IgD-negative memory B cell (primary cell): ENCODE measurements around the gene GLYR1. TPM values are rescaled to one million over a fixed set of nuclear protein-coding genes. Genes with fewer than 3 reads are reported as not detected.
"Not testable (repeated sequence)": the region's sequence is repeated elsewhere in the genome, so short reads cannot be mapped to it uniquely, and the experiment has no call there.

Experiments used
- H3K27ac Mint-ChIP-seq, 3 donors: one replicate each; pipeline ENCODE4 v1.8.0; 2020 to 2022; ENCODE audit warnings: mild to moderate bottlenecking in 3 of 3, mixed read lengths in 3 of 3, moderate library complexity in 1 of 3
- H3K27me3 Mint-ChIP-seq: one replicate; pipeline ENCODE4 v1.8.0; 2021; ENCODE audit warnings: mixed read lengths
- H3K36me3 Mint-ChIP-seq: one replicate; pipeline ENCODE4 v1.8.0; 2020; ENCODE audit warnings: mild to moderate bottlenecking, mixed read lengths
- H3K4me1 Mint-ChIP-seq, 3 donors: one replicate each; pipeline ENCODE4 v1.8.0; 2020 to 2022; ENCODE audit warnings: mixed read lengths in 3 of 3, mild to moderate bottlenecking in 1 of 3
- H3K4me3 Mint-ChIP-seq, 4 donors: one replicate each; pipeline ENCODE4 v1.8.0; 2020 to 2022; ENCODE audit warnings: mild to moderate bottlenecking in 4 of 4, mixed read lengths in 4 of 4, moderate library complexity in 3 of 4
- H3K9me3 Mint-ChIP-seq, 3 donors: one replicate each; pipeline ENCODE4 v1.8.0; 2020 to 2021; ENCODE audit warnings: mixed read lengths in 3 of 3, mild to moderate bottlenecking in 1 of 3
- polyA plus RNA-seq: library from polyadenylated mRNA; unstranded; fragments of 300-500 nt; fragmentation: Illumina TruSeq; gene quantifications from one replicate; pipeline ENCODE4 v1.2.3, GENCODE V29; 2021

Gene GLYR1
- polyA plus RNA-seq = 44.2 TPM

- Mint-ChIP-seq H3K4me3 (peak within 1 kb of the TSS; percentile 87 to 96 (median 92)), H3K27ac (peak within 1 kb of the TSS; percentile 76 to 99 (median 95)), H3K27me3 (no peaks in the 10 kb centered on the region), H3K9me3 (no peaks in the 10 kb centered on the region), H3K36me3 (no peaks in the 10 kb centered on the region), H3K4me1 (peaks cover 36 to 43% (median 39%) of the 10 kb centered on the region in 3 donors)
Measured at GRCh38 chr16:4846901-4847773, at the start of gene GLYR1, which contains the start of gene UBN1. TSS of gene GLYR1 (minus strand) at chr16:4847288. CDS start at chr16:4847265, 23 bp downstream. TSS of gene UBN1 (plus strand) at chr16:4847481. CDS start at chr16:4852918, 5,437 bp downstream.

- H3K9me3 Mint-ChIP-seq, H3K27ac Mint-ChIP-seq, H3K4me3 Mint-ChIP-seq, H3K4me1 Mint-ChIP-seq, H3K27me3 Mint-ChIP-seq, H3K36me3 Mint-ChIP-seq: not testable (repeated sequence)
Measured at GRCh38 chr16:4896761-4897160, 49.7 kb upstream of the GLYR1 start.

DNA sequence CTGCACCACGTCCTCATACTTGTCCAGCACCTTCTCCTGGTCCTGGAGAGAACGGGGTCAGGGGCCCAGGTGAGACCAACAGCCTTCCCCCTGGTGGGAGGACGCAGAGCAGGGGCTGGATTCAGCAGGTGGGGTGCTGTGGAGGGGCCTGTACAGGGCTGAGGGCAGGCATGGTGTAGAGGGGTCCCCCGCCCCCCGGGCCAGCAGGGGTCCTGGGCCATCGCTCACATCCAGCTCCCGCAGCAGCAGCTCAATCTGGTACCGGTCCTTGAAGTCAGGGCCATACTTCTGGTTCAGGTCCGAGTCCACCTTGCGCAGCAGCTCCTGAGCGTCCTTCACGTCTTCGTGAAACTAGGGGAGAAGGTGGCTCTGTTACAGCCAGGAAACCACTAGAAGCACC, 48.3 kb upstream of the GLYR1 start:
- Mint-ChIP-seq H3K36me3 (no peaks in the 10 kb centered on the region), H3K27ac (no peak overlapping the region), H3K4me3 (no peak overlapping the region), H3K4me1 (peaks cover 0 to 3% (median 0%) of the 10 kb centered on the region in 3 donors), H3K9me3 (peaks cover 0 to 6% (median 3%) of the 10 kb centered on the region in 3 donors), H3K27me3 (no peaks in the 10 kb centered on the region)

DNA sequence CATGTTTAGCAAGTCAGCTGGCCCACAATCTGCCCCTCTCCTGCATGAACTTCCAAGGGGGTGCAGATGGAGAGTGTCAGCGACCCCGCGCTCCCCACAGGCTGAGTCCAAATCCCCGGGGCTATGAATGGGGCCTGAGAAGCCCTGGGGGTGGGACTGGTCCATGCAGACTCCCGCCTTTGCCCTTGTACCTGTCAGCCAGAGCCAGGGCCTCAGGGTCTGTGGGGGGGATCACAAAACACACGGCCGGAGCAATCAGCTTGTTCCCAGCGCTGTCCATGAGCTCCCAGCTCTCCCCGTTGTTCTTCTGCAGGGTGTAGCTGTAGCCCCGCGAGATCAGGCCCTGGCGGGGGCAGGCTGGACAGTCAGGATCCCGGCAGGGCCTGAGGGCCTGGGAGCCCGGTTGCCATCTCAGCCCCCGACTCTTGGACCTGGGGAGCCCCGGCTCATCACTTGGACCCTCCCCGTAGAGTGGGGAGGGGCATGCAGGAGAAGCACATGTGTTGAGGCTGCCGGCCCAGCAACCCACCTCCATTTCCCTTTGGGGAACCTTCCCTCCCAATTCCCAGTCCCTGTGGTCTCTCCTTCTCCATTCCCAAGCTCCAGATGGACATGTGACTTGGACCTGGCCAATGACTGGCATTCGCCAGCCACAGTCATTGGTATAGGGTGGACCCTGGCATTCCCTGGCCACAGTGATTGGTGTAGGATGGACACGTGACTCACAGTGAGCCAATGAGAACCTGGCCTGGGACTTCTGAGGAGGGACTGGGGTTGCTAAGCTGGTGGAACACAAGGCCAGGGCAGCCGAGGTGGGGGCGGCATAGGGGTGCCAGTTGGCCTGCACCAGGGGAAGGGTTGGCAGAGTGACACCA, 47.4 kb upstream of the GLYR1 start:
- Mint-ChIP-seq H3K4me1 (peaks cover 0 to 3% (median 0%) of the 10 kb centered on the region in 3 donors), H3K9me3 (peaks cover 0 to 6% (median 3%) of the 10 kb centered on the region in 3 donors), H3K4me3 (no peak overlapping the region), H3K27ac (no peak overlapping the region), H3K27me3 (no peaks in the 10 kb centered on the region), H3K36me3 (no peaks in the 10 kb centered on the region)

DNA sequence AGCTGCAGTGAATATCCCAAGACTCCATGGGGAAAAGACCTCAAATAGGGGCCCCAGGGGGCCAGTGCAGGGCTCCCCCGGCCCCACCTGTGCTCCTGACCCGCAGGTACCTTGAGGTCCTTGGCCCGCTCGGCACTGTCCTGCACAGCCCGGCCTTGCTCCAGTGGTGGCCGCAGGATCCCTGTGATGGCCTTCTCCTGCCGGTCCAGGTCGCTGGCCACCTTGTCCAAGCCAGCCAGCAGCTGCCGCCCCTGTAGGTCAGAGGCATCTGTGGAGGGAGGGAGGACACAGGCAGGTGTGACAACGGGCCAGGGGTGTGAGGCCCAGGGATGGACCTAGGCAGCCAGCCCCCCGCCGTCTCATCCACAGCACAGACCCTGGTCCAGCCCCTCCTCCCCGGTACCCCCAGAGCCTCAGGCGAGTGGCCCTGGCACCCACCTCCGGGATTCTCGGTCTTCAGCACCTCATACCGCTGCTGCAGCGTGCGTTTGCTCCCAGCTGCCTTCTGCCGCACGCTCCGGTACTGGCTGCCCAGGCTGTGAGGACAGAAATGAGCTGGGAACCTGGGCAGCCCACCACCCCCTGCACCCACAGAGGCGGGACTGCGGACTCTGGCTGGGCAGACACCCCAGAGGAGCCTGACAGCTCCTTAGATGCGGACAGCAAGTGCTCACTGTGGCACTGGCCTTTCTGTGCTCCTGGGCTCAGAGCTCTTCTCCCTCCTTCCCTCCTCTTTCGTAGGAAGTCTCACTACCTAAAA, 46.2 kb upstream of the GLYR1 start:
- no peak overlapping the region for H3K27ac Mint-ChIP-seq
- peaks cover 0 to 2% (median 1%) of the 10 kb centered on the region in 3 donors for H3K9me3 Mint-ChIP-seq
- no peaks in the 10 kb centered on the region for H3K27me3 Mint-ChIP-seq
- no peak overlapping the region for H3K4me3 Mint-ChIP-seq
- H3K4me1 Mint-ChIP-seq = peaks cover 0 to 3% (median 0%) of the 10 kb centered on the region in 3 donors
- no peaks in the 10 kb centered on the region for H3K36me3 Mint-ChIP-seq

GRCh38 chr16:4892361-4893102, 45.4 kb upstream of the GLYR1 start:
- Mint-ChIP-seq H3K4me1 (peaks cover 0 to 3% (median 0%) of the 10 kb centered on the region in 3 donors), H3K4me3 (no peak overlapping the region), H3K27ac (no peak overlapping the region), H3K36me3 (no peaks in the 10 kb centered on the region), H3K9me3 (no peaks in the 10 kb centered on the region), H3K27me3 (no peaks in the 10 kb centered on the region)

GRCh38 chr16:4891886-4892216, 44.8 kb upstream of the GLYR1 start:
- no peaks in the 10 kb centered on the region for H3K27me3 Mint-ChIP-seq
- peaks cover 0 to 3% (median 0%) of the 10 kb centered on the region in 3 donors for H3K4me1 Mint-ChIP-seq
- H3K27ac Mint-ChIP-seq = no peak overlapping the region
- H3K9me3 Mint-ChIP-seq = no peaks in the 10 kb centered on the region
- no peaks in the 10 kb centered on the region for H3K36me3 Mint-ChIP-seq
- no peak overlapping the region for H3K4me3 Mint-ChIP-seq

DNA sequence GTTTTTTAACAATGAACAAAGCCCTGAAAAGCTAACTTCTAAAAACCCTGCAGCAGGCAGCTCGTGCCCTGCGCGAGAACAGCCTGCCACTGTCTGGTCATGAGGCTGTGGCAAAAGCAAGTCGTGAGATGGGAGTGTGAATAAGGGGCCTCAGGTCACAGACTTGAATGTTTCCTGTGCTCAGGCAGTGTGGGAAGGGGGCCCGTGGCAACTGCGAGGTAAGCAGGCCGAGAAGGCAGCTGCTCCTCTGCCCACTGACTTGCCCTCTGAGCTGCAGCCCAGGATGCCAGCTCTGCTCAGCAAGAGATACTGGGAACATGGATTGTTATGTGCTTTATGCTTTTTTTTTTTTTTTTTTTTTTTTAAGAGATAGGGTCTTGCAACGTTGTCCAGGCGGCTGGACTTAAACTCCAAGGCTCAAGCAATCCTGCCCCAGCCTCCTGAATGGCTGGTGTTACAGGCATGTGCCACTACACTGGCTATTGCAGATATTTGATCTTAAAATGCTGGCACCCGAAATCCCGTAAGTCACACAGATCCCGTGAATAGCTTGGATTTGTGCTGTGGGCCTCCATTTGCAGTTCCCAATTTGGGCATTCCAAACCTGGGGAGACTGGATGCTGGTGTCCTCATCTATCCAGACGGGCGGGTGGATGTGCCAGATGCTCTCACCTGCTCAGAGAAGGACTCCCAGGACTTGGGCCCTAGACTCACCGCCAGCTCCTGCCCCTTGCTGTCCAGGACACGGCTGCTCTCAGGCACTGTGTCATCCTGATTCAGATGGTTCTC, 44.2 kb upstream of the GLYR1 start:
- H3K4me3 Mint-ChIP-seq = no peak overlapping the region
- no peak overlapping the region for H3K27ac Mint-ChIP-seq
- H3K36me3 Mint-ChIP-seq = no peaks in the 10 kb centered on the region
- no peaks in the 10 kb centered on the region for H3K27me3 Mint-ChIP-seq
- no peaks in the 10 kb centered on the region for H3K9me3 Mint-ChIP-seq
- H3K4me1 Mint-ChIP-seq = peaks cover 0 to 3% (median 0%) of the 10 kb centered on the region in 3 donors

- Mint-ChIP-seq H3K27me3 (no peaks in the 10 kb centered on the region), H3K4me3 (no peak overlapping the region), H3K9me3 (no peaks in the 10 kb centered on the region), H3K36me3 (peaks cover 3% of the 10 kb centered on the region), H3K27ac (no peak overlapping the region), H3K4me1 (peaks cover 0 to 3% (median 0%) of the 10 kb centered on the region in 3 donors)
Measured at GRCh38 chr16:4890686-4891085, 43.6 kb upstream of the GLYR1 start.

DNA sequence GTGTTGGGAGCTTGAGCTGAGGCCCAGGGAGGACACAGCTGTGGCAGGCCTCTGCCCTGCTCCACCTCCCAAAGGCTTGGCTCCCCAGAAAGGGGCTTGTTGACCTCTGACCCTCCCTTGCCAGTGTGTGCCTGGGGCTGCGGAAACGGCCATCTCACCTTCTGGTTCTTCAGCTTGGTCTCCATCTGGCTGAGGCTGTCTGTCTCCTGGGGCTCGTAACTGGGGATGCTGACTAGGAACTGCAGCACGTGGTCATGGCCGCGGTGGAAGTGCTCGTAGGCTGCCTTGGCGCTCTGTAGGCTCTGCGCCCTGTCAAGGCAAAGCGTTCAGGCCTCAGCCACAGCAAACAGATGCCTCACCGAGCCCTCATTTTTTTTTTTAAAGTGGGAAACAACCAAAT, 42.9 kb upstream of the GLYR1 start:
- Mint-ChIP-seq H3K36me3 (peaks cover 3% of the 10 kb centered on the region), H3K9me3 (no peaks in the 10 kb centered on the region), H3K4me1 (peaks cover 0 to 3% (median 0%) of the 10 kb centered on the region in 3 donors), H3K4me3 (no peak overlapping the region), H3K27ac (no peak overlapping the region), H3K27me3 (no peaks in the 10 kb centered on the region)

DNA sequence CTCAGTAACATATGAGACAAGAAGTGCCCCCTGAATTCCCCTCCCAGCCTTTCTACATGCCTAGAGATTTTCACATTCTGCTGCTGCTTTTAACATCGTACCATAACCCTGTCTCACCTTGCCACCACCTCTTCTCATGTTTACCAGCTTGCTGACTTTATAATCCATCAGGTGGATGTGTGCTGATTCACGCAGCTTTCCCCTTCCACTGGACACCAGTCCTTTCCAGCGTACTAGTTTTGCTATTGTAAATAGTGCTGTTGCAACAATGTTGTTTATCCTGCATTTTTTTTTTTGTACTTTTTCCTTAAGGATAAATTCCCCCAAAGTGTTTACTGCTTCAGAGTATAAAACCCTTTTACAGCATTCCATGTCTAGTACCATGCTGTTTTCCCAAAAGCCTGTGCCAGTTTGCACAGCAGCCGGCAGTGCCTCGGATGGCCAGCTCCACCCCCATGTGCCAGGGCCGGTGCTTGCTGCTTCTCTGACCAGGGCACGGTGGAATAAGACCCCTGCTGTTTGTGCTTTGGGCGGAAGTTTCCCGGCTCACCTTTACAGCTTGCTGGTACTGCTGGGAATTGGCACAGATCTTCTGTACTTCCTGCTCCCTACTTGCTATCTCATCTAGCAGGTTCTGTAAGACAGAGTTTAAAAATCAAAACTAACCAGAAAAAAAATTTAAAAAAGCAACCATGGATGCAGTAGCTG, 41.5 kb upstream of the GLYR1 start:
- H3K4me1 Mint-ChIP-seq = peaks cover 0 to 1% (median 0%) of the 10 kb centered on the region in 3 donors
- no peaks in the 10 kb centered on the region for H3K27me3 Mint-ChIP-seq
- peaks cover 9% of the 10 kb centered on the region for H3K36me3 Mint-ChIP-seq
- H3K27ac Mint-ChIP-seq = peak overlapping the region in 1 of 3 donors; percentile 83
- H3K4me3 Mint-ChIP-seq = no peak overlapping the region
- H3K9me3 Mint-ChIP-seq = no peaks in the 10 kb centered on the region

- Mint-ChIP-seq H3K27ac (peak overlapping the region in 1 of 3 donors; percentile 53), H3K36me3 (peaks cover 9% of the 10 kb centered on the region), H3K27me3 (no peaks in the 10 kb centered on the region), H3K9me3 (no peaks in the 10 kb centered on the region), H3K4me3 (no peak overlapping the region), H3K4me1 (peaks cover 0 to 1% (median 0%) of the 10 kb centered on the region in 3 donors)
Measured at GRCh38 chr16:4886151-4886550, 39.1 kb upstream of the GLYR1 start.
